CD4-positive, CD25-positive, alpha-beta regulatory T cell (primary cell): ENCODE data around the gene SCGB3A1. TPM values are rescaled to one million over a fixed set of nuclear protein-coding genes. Genes with fewer than 3 reads are reported as not detected.

Experiments
- ATAC-seq, 2 donors: fragments of 150-1000 bp; cut with Tn5 transposase; one replicate each; pipeline ENCODE4 v1.10.0; 2021; ENCODE audit warnings: low read depth in 2 of 2, moderate number of reproducible peaks in 2 of 2, moderate library complexity in 1 of 2
- DNase-seq, 3 donors: peaks; one replicate each; pipeline versions ENCODE4 v3.0.0 to v3.0.0-alpha.2; 2012 to 2022; ENCODE audit warnings: mixed read lengths in 1 of 3
- H3K27ac ChIP-seq: one replicate; pipeline ENCODE4 v1.7.0; 2013; ENCODE audit warnings: mild to moderate bottlenecking, low read length; ENCODE audit not compliant: insufficient read depth, poor library complexity, severe bottlenecking
- H3K27me3 ChIP-seq: one replicate; pipeline ENCODE4 v1.7.0; 2013; ENCODE audit warnings: low read length; ENCODE audit not compliant: control insufficient read depth, insufficient read depth
- H3K36me3 ChIP-seq: one replicate; pipeline ENCODE4 v1.7.0; 2013; ENCODE audit warnings: mild to moderate bottlenecking, low read length, moderate library complexity; ENCODE audit not compliant: control insufficient read depth, insufficient read depth
- H3K4me1 ChIP-seq: 2 replicates; pipeline ENCODE4 v1.7.0; 2013; ENCODE audit warnings: mild to moderate bottlenecking, low read length; ENCODE audit not compliant: insufficient read depth, control insufficient read depth, poor library complexity, severe bottlenecking
- H3K4me3 ChIP-seq: one replicate; pipeline ENCODE4 v1.7.0; 2013; ENCODE audit warnings: low read depth, mild to moderate bottlenecking, low read length, moderate library complexity
- H3K9me3 ChIP-seq, 2 experiments: 1 replicate in 1 of 2; 2 replicates in 1 of 2; pipeline ENCODE4 v1.7.0; 2013; ENCODE audit warnings: low read length in 2 of 2, mild to moderate bottlenecking in 1 of 2, moderate library complexity in 1 of 2; ENCODE audit not compliant: control insufficient read depth in 2 of 2
- H3K27ac Mint-ChIP-seq, 3 donors: one replicate each; pipeline ENCODE4 v1.8.0; 2020 to 2022; ENCODE audit warnings: mild to moderate bottlenecking in 3 of 3, mixed read lengths in 3 of 3, moderate library complexity in 2 of 3
- H3K27me3 Mint-ChIP-seq: one replicate; pipeline ENCODE4 v1.8.0; 2022; ENCODE audit warnings: mild to moderate bottlenecking, mixed read lengths
- H3K36me3 Mint-ChIP-seq: one replicate; pipeline ENCODE4 v1.8.0; 2020; ENCODE audit warnings: mixed read lengths
- H3K4me1 Mint-ChIP-seq, 4 donors: one replicate each; pipeline ENCODE4 v1.8.0; 2020 to 2022; ENCODE audit warnings: mixed read lengths in 4 of 4, mild to moderate bottlenecking in 1 of 4
- H3K4me3 Mint-ChIP-seq, 4 donors: one replicate each; pipeline ENCODE4 v1.8.0; 2020 to 2022; ENCODE audit warnings: mild to moderate bottlenecking in 4 of 4, mixed read lengths in 4 of 4, moderate library complexity in 3 of 4
- H3K9me3 Mint-ChIP-seq, 7 donors: one replicate each; pipeline ENCODE4 v1.8.0; 2020 to 2022; ENCODE audit warnings: mixed read lengths in 7 of 7, mild to moderate bottlenecking in 3 of 7, moderate library complexity in 2 of 7
- polyA plus RNA-seq, 4 donors: library from polyadenylated mRNA; unstranded; fragments of 300-500 nt; fragmentation: Illumina TruSeq; gene quantifications; one replicate each; pipeline ENCODE4 v1.2.3, GENCODE V29; 2021
- total RNA-seq: library from RNA; stranded (reverse); gene quantifications from one replicate; pipeline ENCODE4 v1.2.3, GENCODE V29; 2022

Gene SCGB3A1
- total and polyA plus RNA-seq, 5 donors from 2014 or later: 0.49 TPM; not detected in 4

GRCh38 chr5:180583738-180584137, 7.6 kb downstream of the SCGB3A1 start:
- H3K9me3 Mint-ChIP-seq: peaks cover 0 to 4% (median 0%) of the 10 kb centered on the region in 7 donors
- H3K27ac Mint-ChIP-seq: no peak overlapping the region
- H3K4me1 Mint-ChIP-seq: no peaks in the 10 kb centered on the region
- H3K4me1 ChIP-seq: no peaks in the 10 kb centered on the region
- no peak for ATAC-seq
- H3K27me3 ChIP-seq: peaks cover 5% of the 10 kb centered on the region
- H3K36me3 Mint-ChIP-seq: no peaks in the 10 kb centered on the region
- H3K4me3 Mint-ChIP-seq: no peak overlapping the region
- H3K27ac ChIP-seq: no peak overlapping the region
- no peaks in the 10 kb centered on the region for H3K36me3 ChIP-seq
- H3K27me3 Mint-ChIP-seq: peaks cover 9% of the 10 kb centered on the region
- DNase-seq: no peak
- no peaks in the 10 kb centered on the region for H3K9me3 ChIP-seq
- H3K4me3 ChIP-seq: no peak overlapping the region

GRCh38 chr5:180580681-180581080, 10.6 kb downstream of the SCGB3A1 start:
- Mint-ChIP-seq H3K36me3 (peaks cover 6% of the 10 kb centered on the region), H3K4me1 (no peaks in the 10 kb centered on the region), H3K27ac (no peak overlapping the region), H3K4me3 (no peak overlapping the region), H3K9me3 (peaks cover 0 to 4% (median 0%) of the 10 kb centered on the region in 7 donors), H3K27me3 (no peaks in the 10 kb centered on the region)
- ATAC-seq (no peak), DNase-seq (no peak)
- Histone ChIP-seq H3K4me1 (no peaks in the 10 kb centered on the region), H3K27me3 (no peaks in the 10 kb centered on the region), H3K4me3 (no peak overlapping the region), H3K27ac (no peak overlapping the region), H3K36me3 (peaks cover 6% of the 10 kb centered on the region), H3K9me3 (no peaks in the 10 kb centered on the region)

- H3K4me1 ChIP-seq: no peaks in the 10 kb centered on the region
- Mint-ChIP-seq H3K27me3 (no peaks in the 10 kb centered on the region), H3K4me1 (no peaks in the 10 kb centered on the region), H3K9me3 (no peaks in the 10 kb centered on the region), H3K36me3 (peaks cover 47% of the 10 kb centered on the region), H3K27ac (no peak overlapping the region), H3K4me3 (no peak overlapping the region)
- H3K36me3 ChIP-seq: peaks cover 41% of the 10 kb centered on the region
- no peaks in the 10 kb centered on the region for H3K9me3 ChIP-seq
- no peak overlapping the region for H3K4me3 ChIP-seq
- H3K27ac ChIP-seq: no peak overlapping the region
- H3K27me3 ChIP-seq: no peaks in the 10 kb centered on the region
- DNase-seq (no peak), ATAC-seq (no peak)
Observed at GRCh38 chr5:180575571-180575970, 15.7 kb downstream of the SCGB3A1 start.

- ATAC-seq: no peak
- Mint-ChIP-seq H3K4me3 (no peak overlapping the region), H3K36me3 (peaks cover 70% of the 10 kb centered on the region), H3K27ac (no peak overlapping the region), H3K9me3 (no peaks in the 10 kb centered on the region), H3K27me3 (no peaks in the 10 kb centered on the region), H3K4me1 (peaks cover 2 to 6% (median 4%) of the 10 kb centered on the region in 4 donors)
- no peak for DNase-seq
- Histone ChIP-seq H3K36me3 (peaks cover 69% of the 10 kb centered on the region), H3K9me3 (no peaks in the 10 kb centered on the region), H3K27ac (peak overlapping the region; percentile 3), H3K4me1 (peaks cover 1% of the 10 kb centered on the region), H3K27me3 (no peaks in the 10 kb centered on the region), H3K4me3 (peak overlapping the region; percentile 30)
Observed at GRCh38 chr5:180568914-180569313, 22.4 kb downstream of the SCGB3A1 start.

GRCh38 chr5:180563994-180564393, 27.3 kb downstream of the SCGB3A1 start:
- Mint-ChIP-seq H3K36me3 (peaks cover 72% of the 10 kb centered on the region), H3K27ac (peak overlapping the region in 2 of 3 donors; percentile 3 to 65), H3K4me1 (peaks cover 23 to 34% (median 29%) of the 10 kb centered on the region in 4 donors), H3K27me3 (no peaks in the 10 kb centered on the region), H3K4me3 (peak overlapping the region in 3 of 4 donors; percentile 6 to 38 (median 26)), H3K9me3 (no peaks in the 10 kb centered on the region)
- DNase-seq (peak in 1 of 3 donors; percentile 75), ATAC-seq (peak in 1 of 2 donors; percentile 43)
- no peak overlapping the region for H3K27ac ChIP-seq
- no peaks in the 10 kb centered on the region for H3K27me3 ChIP-seq
- H3K9me3 ChIP-seq: no peaks in the 10 kb centered on the region
- H3K4me3 ChIP-seq: no peak overlapping the region
- peaks cover 40% of the 10 kb centered on the region for H3K36me3 ChIP-seq
- peaks cover 7% of the 10 kb centered on the region for H3K4me1 ChIP-seq

- no peak for DNase-seq
- Mint-ChIP-seq H3K9me3 (no peaks in the 10 kb centered on the region), H3K27me3 (no peaks in the 10 kb centered on the region), H3K27ac (no peak overlapping the region), H3K4me1 (peaks cover 32 to 47% (median 38%) of the 10 kb centered on the region in 4 donors), H3K36me3 (peaks cover 61% of the 10 kb centered on the region), H3K4me3 (no peak overlapping the region)
- Histone ChIP-seq H3K4me3 (no peak overlapping the region), H3K9me3 (no peaks in the 10 kb centered on the region), H3K4me1 (no peaks in the 10 kb centered on the region), H3K27me3 (no peaks in the 10 kb centered on the region), H3K27ac (no peak overlapping the region), H3K36me3 (peaks cover 32% of the 10 kb centered on the region)
- ATAC-seq: no peak
Observed at GRCh38 chr5:180558232-180558631, 33.1 kb downstream of the SCGB3A1 start.

- Mint-ChIP-seq H3K4me3 (no peak overlapping the region), H3K27ac (no peak overlapping the region), H3K9me3 (no peaks in the 10 kb centered on the region), H3K27me3 (no peaks in the 10 kb centered on the region), H3K4me1 (peaks cover 32 to 47% (median 36%) of the 10 kb centered on the region in 4 donors), H3K36me3 (peaks cover 68% of the 10 kb centered on the region)
- Histone ChIP-seq H3K36me3 (peaks cover 39% of the 10 kb centered on the region), H3K4me1 (no peaks in the 10 kb centered on the region), H3K27ac (no peak overlapping the region), H3K27me3 (no peaks in the 10 kb centered on the region), H3K4me3 (no peak overlapping the region), H3K9me3 (no peaks in the 10 kb centered on the region)
- peak in 1 of 3 donors; percentile 34 for DNase-seq
- ATAC-seq: no peak
Observed at GRCh38 chr5:180557217-180557809, 34.0 kb downstream of the SCGB3A1 start.
